ACHN (cell line): ENCODE data around the gene MTUS2.

Source experiments
- DNase-seq: peaks from one replicate; pipeline ENCODE4 v3.0.0-alpha.2; 2015
- in situ Hi-C: cut with HindIII; loops from 2 replicates; pipeline ENCODE4 v1.10.0; 2017; ENCODE audit warnings: low sequenced_read_pairs, low pct_ligation_motif_present, low pct_unique_long_range_greater_than_20kb

The MTUS2 gene

GRCh38 chr13:28820099-28821051 lies at the start of gene MTUS2:
TSS of gene MTUS2 (plus strand) at chr13:28820339.
- in situ Hi-C loops, result no loop called here
- DNase-seq, result no peak

DNA sequence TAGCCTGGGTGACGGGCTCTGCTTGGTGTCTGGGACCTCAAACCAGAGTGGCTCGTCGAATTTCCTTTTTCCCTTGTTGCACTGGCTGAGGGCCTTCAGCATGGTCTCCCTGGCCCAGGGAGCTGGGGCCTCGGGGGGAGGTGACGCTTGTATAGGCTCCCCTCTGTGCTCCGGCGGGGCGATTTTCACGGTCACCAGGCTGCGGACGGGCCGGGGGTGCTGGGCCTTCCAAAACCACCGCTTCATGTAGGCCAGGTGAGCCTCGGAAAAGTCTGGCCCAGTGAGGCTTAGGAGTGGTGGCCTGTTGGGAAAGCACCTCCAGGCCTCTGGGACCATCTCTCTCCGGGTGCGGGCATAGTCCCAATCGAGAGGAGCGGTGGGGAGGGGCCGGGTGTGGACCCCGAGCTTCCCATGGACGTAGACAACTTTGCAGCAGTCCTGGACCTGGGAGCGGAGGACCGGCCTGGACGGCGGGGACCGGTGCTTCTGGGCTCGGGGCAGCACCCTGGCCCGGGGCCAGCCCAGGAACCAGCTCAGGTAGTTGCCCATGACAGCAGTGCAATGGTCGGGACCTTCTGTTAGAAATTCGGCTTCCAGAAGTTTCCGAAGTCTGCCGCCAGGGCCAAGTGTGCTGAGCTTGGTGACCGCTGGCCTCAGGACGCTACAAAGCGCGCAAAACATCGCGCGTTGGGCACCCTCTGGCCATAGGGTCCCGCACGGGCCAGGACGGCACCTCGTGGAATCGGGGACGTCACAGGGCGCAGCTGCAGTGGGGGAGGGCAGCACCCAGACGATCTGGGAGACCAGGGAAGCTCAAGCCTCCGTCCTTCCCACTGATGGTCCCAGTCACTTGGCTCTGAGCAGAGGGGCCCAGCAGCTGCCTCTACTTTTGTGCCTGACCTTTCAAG lies 41.6 kb upstream of the MTUS2 start:
- in situ Hi-C loops, result no loop called here
- no peak for DNase-seq

GRCh38 chr13:28792992-28793391 lies 27.1 kb upstream of the MTUS2 start:
- in situ Hi-C loops, result no loop called here

GRCh38 chr13:28794396-28794795 lies 25.7 kb upstream of the MTUS2 start:
- no peak for DNase-seq
- in situ Hi-C loops, result no loop called here

More at GRCh38 chr13:28792992-28793391, 27.1 kb upstream of the MTUS2 start:
- DNase-seq, result no peak

DNA sequence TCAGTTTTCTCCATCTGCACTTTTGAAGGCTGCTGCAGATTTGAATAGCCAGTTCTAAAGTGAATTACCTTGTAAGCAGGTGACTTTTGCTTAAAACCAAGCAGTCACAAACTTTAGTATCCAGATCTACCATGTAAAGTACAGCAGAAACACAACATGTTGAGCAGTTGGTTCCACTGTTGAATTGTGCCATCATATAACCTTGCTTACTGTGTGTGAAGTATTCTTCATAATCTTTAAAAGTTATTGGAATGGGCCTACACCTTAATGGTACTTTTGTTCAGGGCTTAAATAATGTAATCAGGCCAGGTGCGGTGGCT lies 23.2 kb upstream of the MTUS2 start:
- no peak for DNase-seq

DNA sequence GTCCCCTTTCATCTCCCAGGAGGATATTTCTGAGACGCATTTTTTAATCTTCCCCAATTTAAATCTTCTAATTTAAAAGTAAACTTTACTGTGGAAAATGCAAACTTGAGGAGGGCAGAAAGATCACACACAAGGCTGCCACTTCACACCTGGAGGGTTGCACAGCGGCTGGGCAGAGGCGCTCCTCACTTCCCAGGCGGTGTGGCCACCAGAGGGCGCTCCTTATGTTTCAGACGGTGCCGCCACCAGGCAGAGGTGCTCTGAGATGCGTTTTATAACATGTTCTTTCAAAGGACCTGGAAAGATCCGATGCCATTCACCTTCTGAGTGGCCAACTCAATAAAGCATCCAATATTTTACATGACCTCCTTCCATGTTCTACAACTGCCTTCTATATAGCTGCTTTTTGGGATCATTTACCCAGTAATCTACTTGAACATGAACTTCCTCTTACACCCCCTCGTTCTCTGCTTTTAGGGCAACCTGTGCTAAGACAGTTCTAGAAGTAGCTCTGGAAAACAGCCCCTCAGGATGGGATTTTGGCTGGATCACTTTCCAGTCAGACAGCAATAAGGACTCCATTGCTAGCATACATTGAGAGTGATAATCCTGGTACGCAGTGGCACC lies 14.8 kb upstream of the MTUS2 start:
- in situ Hi-C loops, result no loop called here
- no peak for DNase-seq

More for the DNA sequence above, 23.2 kb upstream of the MTUS2 start:
- in situ Hi-C loops, result no loop called here

- in situ Hi-C loops, result no loop called here
- no peak for DNase-seq
These were observed 2.9 kb upstream of the MTUS2 start for GRCh38 chr13:28817204-28817603.

DNA sequence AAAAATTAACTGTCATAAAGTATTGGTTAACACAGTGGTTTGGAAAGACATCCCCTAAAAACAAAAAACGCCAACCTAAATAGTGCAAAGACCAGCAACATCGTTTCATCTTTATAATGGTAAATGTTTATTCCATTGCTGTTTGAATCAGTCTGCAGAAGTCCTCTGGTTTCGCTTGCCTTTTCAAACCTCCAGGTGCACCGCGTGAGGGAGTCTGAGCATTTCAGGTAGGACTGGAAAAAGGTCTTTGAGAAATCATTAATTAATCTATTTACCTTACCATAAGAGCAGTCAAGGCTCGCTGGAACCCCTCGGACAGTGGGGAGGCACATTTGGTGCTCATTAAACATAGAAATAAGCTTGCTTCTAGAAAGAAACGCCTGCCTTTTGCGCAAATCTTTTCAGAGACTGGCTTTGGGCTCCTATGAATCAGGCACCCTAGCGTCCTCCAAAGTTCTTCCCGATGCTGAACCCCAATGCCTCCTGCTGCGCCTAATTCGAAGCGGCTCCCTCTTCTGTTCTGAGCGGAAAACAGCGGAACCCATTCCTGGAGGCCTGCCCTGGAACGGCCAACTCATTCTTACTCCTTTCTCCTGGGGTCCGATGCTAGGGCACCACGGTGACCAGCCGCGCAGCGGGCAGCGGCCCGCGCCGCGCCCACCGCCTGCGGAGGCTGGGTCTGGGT lies 951 bp upstream of the MTUS2 start:
- in situ Hi-C loops, result no loop called here
- peak; percentile 14 for DNase-seq

DNA sequence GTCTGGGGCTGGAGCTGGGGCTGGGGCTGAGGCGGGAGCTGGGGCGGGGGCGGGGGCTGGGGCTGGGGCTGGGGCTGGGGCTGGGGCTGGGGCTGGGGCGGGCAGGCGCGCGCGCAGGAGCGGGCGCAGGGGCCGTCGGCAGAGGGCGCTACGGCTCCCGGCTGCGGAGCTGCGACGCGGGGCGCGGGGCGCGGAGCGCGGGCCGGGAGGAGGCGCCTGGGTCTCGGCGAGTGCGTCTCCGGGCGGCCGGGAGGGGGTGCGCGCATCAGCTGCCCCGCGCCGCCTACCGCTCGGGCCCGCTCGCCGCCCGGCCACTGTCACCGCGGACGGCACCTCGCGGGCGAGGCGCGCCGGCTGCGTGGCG lies 422 bp upstream of the MTUS2 start:
- in situ Hi-C loops, result no loop called here
- DNase-seq, result peak; percentile 48

- in situ Hi-C loops, result no loop called here
- no peak for DNase-seq
These were observed 2.0 kb downstream of the MTUS2 start for GRCh38 chr13:28822151-28822550.

GRCh38 chr13:28822801-28823200 lies 2.7 kb downstream of the MTUS2 start:
- in situ Hi-C loops, result no loop called here

DNA sequence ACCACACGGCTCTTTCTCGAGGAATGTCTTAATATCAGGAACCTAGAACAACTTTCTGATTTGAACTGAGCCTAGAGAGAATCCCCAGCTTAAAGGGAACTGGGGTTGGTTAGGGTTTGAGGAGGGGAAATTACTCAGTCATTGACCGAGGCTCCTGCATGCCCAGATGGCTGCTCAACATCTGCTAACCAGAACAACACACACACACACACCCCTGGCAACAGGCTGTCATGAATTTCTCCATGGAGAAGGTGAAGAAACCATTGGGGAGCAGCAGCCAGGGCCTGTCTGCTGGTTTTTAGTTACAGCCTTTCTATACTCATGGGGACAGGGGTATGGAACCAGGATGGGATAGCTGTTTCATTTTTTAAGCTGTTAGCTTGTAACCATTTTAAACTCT lies 5.2 kb downstream of the MTUS2 start:
- in situ Hi-C loops, result no loop called here
- DNase-seq, result no peak

More at GRCh38 chr13:28822801-28823200, 2.7 kb downstream of the MTUS2 start:
- DNase-seq, result no peak

DNA sequence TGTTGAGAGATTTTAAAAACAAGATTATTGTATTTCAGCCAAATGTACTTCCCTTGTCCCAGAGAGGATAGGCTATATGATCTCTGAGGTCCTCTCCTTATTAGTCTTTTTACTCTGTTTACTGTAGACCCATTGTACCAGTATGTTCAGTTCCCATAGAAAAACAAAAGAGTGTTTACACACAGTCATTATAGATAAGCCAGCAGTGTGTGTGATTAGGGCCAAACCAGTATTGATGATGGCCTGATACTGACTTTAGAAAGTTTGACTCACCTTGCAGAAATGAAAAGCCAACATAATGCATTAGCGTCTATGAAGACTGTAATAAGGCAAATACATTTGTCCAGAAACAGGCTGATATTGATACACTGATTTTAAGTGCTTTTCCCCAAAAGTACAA lies 6.2 kb downstream of the MTUS2 start:
- no peak for DNase-seq
- in situ Hi-C loops, result no loop called here

DNA sequence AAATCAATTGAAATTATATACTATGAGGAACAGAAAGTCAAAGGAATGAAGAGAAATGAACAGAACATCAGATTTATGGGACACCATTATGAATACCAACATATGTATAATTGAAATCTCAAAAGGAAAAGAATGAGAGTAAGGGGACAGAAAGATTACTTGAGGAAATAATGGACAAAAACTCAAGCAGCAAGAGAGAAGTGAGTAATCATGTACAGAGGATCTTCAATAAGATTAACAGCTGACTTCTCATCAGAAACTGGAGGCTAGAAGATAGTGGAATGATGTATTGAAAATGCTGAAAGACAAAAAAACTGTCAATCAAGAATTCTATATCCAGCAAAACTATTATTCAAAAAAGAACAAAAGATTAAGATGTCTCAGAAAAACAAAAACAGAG lies 10.4 kb downstream of the MTUS2 start:
- in situ Hi-C loops, result no loop called here
- no peak for DNase-seq

GRCh38 chr13:28831117-28831516 lies 11.0 kb downstream of the MTUS2 start:
- in situ Hi-C loops, result no loop called here
- no peak for DNase-seq

GRCh38 chr13:28837111-28837510 lies 17.0 kb downstream of the MTUS2 start:
- in situ Hi-C loops, result no loop called here

DNA sequence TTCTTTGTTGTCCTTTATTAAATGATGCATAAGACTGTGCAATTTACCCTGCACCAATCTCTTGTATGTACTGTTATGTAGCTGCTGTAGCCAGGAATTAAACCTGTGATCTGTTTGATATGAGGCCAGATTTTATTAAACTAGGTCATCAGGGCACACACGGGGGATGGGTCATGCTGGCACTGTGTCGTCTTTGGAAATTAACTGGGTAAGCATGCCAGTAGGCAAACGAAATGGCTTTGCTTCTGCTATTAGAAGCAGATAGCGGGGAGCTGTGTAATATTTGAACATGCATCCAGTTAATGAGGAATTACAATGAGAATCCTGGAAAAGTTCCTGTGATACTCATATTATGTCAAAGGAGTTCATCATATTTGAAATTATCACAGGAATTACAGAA lies 23.5 kb downstream of the MTUS2 start:
- in situ Hi-C loops, result no loop called here
- no peak for DNase-seq

More at GRCh38 chr13:28837111-28837510, 17.0 kb downstream of the MTUS2 start:
- no peak for DNase-seq

GRCh38 chr13:28849441-28849840 lies 29.3 kb downstream of the MTUS2 start:
- in situ Hi-C loops, result no loop called here
- no peak for DNase-seq
